Dorsolateral prefrontal cortex (tissue), 118 donors: Measurements from ENCODE around the gene LRP4. TPM values are rescaled to one million over a fixed set of nuclear protein-coding genes. Genes with fewer than 3 reads are reported as not detected.

Source experiments
- total RNA-seq, 120 experiments: library from RNA; stranded (reverse); gene quantifications; one replicate each; pipeline versions ENCODE4 v1.2.3 to v1.2.4, GENCODE V29; 2022

The LRP4 gene
- total RNA-seq, 120 experiments from 2014 or later = 56.0 to 339 (median 107) TPM

Other genes with a start within 250 kb of the LRP4 start
- 100 to 1,000 TPM in 13 of 120 experiments, 10 to 100 TPM in 107; 52.6 to 143 (median 80.0) TPM for gene ARHGAP1, start 217.9 kb downstream of the LRP4 start, total RNA-seq
- 10 to 100 TPM in 20 of 120 experiments, 1 to 10 TPM in 100; 4.8 to 15.1 (median 8.4) TPM for gene ZNF408, start 217.5 kb downstream of the LRP4 start, total RNA-seq
- 1 to 10 TPM in 10 of 120 experiments, under 1 TPM in 35, not detected in 75; 0.14 to 1.5 (median 0.67) TPM for gene F2, start 199.3 kb downstream of the LRP4 start, total RNA-seq
- gene CKAP5, start 72.3 kb downstream of the LRP4 start, total RNA-seq = 100 to 1,000 TPM; 102 to 212 (median 167) TPM
- 100 to 1,000 TPM in 73 of 120 experiments, 10 to 100 TPM in 47; 71.1 to 144 (median 102) TPM for gene CSTPP1, start 18.2 kb upstream of the LRP4 start, total RNA-seq